GM12872 (cell line): ENCODE data around the gene EMC9.

Experiments used
- TF ChIP-seq, protein P1 (sequence below): IDR thresholded peaks from 3 replicates; pipeline ENCODE4 v1.5.1; 2011; ENCODE audit warnings: low read depth, mild to moderate bottlenecking, low read length, moderate library complexity; ENCODE audit not compliant: insufficient read depth

The EMC9 gene

DNA sequence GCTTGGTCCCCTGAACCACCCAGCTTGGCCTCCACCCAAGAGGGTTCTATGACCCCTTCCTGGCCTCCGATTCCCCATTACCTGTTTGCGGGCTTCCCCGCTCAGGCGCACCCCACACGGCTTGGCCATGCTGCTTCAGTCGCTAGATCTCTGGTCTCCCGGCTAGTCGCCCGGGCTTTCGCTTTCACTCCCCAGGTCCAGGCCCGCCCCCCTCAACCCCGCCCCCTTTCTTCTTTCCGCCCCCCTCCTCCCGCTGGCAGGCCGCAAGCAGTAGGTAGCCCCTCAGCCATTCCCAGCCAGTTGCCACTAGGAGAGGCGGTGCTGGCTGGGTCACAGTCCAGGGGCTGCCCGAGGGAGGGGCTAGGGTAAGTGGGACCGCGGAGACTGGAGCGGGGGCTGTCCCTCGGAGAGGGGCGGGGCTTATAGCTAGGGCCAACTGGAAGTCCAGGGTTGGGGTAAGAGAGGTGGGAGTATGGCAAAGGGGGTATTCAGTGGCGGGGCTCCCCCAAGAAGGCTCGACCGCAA lies 5.1 kb upstream of the EMC9 start, which contains the start of gene PSME2:
TSS of gene PSME2 (minus strand) at position 158 of the 525 bp plus-strand sequence. CDS start at position 129, 29 bp downstream.
- TF ChIP-seq, protein P1, sequence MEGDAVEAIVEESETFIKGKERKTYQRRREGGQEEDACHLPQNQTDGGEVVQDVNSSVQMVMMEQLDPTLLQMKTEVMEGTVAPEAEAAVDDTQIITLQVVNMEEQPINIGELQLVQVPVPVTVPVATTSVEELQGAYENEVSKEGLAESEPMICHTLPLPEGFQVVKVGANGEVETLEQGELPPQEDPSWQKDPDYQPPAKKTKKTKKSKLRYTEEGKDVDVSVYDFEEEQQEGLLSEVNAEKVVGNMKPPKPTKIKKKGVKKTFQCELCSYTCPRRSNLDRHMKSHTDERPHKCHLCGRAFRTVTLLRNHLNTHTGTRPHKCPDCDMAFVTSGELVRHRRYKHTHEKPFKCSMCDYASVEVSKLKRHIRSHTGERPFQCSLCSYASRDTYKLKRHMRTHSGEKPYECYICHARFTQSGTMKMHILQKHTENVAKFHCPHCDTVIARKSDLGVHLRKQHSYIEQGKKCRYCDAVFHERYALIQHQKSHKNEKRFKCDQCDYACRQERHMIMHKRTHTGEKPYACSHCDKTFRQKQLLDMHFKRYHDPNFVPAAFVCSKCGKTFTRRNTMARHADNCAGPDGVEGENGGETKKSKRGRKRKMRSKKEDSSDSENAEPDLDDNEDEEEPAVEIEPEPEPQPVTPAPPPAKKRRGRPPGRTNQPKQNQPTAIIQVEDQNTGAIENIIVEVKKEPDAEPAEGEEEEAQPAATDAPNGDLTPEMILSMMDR: no peak

- TF ChIP-seq, protein P1: no peak
These were observed 4.5 kb upstream of the EMC9 start for GRCh38 chr14:24145690-24146452.

DNA sequence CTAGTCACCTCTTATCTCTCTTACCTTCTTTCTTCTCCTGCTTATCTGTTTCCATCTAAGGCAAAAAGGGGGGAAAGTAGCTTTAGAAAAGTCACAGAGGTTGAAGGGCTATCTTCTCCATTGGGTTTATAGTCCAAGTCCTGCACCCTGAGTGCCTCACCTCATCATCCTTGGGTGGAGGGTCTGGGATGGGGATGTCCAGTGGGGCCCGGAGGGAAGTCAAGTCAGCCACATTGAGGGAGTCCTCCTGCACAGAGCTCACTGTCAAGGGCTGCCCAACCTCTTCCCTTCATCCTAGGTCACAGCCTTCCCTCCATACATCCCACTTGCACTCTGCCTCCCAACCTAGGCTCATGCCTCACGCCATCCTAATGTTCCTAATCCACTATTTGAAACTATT lies 3.8 kb upstream of the EMC9 start:
- TF ChIP-seq, protein P1: no peak

DNA sequence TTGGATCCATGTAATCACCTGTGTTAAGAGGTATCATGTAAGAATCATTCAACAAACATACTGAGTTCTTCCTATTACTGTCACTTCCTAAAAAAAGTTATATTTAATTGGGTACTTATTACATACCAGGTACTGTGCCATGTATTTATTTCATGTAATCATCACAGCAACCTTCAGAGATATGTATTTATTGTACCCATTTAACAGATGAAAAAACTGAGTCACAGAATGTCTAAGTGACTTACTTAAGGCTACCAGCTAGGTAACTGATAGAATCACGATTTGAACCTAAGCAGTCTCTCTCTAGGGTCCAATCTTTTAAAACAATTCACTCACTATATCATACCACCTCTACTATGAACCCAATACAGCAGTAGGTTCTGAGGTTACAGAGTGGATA lies 3.1 kb upstream of the EMC9 start:
- TF ChIP-seq, protein P1: no peak

GRCh38 chr14:24143511-24143910 lies 2.1 kb upstream of the EMC9 start:
- TF ChIP-seq, protein P1: no peak

- TF ChIP-seq, protein P1: peak; percentile 21; the same call in 2 of the 3 replicates
These were observed 2.0 kb downstream of the EMC9 start for GRCh38 chr14:24139272-24139934.

DNA sequence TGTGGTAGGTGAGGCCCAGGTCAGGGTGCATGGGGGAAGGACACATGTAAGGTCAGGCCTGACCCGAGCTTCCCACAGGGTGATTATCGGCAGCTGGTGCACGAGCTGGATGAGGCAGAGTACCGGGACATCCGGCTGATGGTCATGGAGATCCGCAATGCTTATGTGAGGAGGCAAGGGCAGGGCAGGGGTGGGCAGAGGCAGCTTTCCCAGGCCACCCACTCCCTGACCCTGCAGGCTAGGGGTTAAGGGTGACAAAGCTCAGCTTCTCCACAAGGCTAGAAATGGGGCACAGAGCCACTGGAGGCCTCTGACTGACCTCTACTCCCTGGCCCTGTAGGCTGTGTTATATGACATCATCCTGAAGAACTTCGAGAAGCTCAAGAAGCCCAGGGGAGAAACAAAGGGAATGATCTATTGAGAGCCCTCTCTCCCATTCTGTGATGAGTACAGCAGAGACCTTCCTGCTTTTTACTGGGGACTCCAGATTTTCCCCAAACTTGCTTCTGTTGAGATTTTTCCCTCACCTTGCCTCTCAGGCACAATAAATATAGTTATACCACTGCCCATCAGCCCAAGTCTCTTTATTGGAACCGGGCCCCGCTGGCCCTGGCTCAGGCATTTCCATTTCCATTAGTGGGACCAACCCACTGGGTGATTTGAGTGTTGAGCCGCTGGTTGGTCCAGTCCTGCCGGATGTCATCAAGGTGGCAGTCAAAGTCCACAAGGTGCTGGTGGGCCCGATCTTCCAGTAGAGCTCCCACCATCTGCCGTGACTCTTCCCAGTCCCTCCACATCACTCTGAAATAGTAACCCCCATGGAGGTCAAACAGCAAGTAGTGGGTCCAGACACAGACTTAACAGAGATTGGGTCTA lies 2.8 kb downstream of the EMC9 start:
- TF ChIP-seq, protein P1: no peak
